Esophagus muscularis mucosa (tissue), 3 donors: ENCODE data around the gene TNFRSF1A.

Source experiments
- CTCF ChIP-seq, 3 experiments: fragments of 200-600 bp in 2 of 3; fragments of 450-650 bp in 1 of 3; sonication (generic) in 2 of 3; IDR thresholded peaks; one replicate each; pipeline ENCODE4 v1.5.1; 2017 to 2019; ENCODE audit warnings: antibody characterized with exemption in 3 of 3, mild to moderate bottlenecking in 2 of 3, moderate library complexity in 1 of 3
- POLR2AphosphoS5 ChIP-seq, 2 donors: sonication (generic); formaldehyde crosslinking; IDR thresholded peaks; one replicate each; pipeline ENCODE4 v1.6.1; 2017; ENCODE audit warnings: antibody characterized with exemption in 2 of 2

DNA sequence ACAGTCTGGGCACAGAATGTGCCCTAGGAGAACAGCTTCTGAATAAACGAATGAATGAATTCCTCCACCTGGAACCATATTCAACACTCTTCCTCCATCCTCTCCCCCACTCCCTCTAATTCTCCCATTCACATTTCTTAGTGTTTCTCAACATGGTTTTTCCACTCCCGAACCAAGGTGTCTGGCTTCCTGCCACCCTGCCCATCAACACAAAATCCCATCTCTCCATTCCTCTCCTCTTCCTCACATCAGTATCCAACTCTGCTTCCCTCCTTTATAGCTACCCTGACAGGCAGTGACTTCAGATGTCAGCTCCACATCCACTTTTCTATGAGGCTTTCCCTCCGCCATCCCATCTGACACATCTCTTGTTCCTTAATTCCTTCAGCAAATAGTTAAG is 2.9 kb downstream of the TNFRSF1A start:
- TF ChIP-seq POLR2AphosphoS5 (IDR thresholded peaks at IDR 0.05) (no peak), CTCF (IDR thresholded peaks at IDR 0.05) (no peak)
